ENCODE measurements around the gene METTL16.

DNA sequence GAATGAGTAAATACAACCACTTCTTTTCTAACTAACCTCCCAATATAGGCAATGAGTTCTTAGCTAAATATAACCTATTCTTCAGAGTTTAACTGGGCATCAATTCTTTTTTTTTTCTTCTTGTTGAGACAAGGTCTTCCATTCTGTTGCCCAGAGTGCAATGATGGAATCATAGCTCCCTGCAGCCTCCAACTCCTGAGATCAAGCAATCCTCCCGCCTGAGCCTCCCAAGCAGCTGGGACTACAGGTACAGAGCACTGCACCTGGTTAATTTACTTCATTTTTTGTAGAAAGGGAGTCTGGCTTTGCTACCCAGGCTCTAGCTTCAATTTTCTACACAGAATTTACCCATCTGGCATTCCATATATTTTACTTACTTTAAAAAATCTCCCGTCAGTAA lies 1.1 kb downstream of the METTL16 start:
- TF ChIP-seq, protein P1, sequence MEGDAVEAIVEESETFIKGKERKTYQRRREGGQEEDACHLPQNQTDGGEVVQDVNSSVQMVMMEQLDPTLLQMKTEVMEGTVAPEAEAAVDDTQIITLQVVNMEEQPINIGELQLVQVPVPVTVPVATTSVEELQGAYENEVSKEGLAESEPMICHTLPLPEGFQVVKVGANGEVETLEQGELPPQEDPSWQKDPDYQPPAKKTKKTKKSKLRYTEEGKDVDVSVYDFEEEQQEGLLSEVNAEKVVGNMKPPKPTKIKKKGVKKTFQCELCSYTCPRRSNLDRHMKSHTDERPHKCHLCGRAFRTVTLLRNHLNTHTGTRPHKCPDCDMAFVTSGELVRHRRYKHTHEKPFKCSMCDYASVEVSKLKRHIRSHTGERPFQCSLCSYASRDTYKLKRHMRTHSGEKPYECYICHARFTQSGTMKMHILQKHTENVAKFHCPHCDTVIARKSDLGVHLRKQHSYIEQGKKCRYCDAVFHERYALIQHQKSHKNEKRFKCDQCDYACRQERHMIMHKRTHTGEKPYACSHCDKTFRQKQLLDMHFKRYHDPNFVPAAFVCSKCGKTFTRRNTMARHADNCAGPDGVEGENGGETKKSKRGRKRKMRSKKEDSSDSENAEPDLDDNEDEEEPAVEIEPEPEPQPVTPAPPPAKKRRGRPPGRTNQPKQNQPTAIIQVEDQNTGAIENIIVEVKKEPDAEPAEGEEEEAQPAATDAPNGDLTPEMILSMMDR (IDR thresholded peaks at IDR 0.05): no peak
- no peak for TF ChIP-seq POLR2A (IDR thresholded peaks at IDR 0.05)

Data from uterus (tissue), 2 donors.